GM11168 (cell line): ENCODE data around the gene PDCD6IP.

ENCODE experiments used
- in situ Hi-C: fragments of 300-500 bp; cut with MboI; formaldehyde crosslinking; loops from one replicate; pipeline ENCODE4 v1.12.0; 2022; ENCODE audit warnings: low sequenced_read_pairs; ENCODE audit not compliant: unreplicated experiment

PDCD6IP gene

DNA sequence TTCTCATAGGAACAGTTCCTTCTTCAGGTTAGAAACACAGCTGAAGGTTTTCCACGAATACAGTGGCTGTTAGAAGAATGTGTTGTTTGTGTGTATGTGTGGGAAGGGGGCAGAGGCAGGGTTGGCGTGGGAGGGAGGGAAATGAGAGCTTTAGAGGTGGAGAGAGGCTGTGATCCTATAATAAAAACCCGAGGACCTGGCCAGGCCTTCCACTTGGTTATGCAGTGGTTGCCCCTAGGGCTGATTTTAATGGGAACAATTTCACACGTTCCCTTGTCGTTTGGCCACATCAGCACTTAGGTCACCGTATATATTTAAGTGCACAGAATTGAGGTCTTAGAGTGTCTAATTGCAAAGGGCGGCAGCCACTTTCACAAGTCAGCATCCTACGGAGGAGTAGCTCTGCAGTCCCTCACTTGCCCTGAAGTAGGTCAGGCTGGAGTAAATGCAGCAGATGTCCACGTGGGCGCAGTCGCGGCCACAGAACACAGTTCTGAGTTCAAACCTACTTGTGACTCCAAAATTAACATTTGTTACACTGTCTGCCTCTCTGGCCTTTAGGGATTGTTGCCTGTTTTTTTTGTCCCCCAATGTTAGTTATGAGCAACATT lies 85.6 kb downstream of the PDCD6IP start:
- in situ Hi-C loops: loop anchor here (25.0 kb wide), 1 partner anchor 378 kb away; no protein-coding TSS in a partner anchor

- in situ Hi-C loops: loop anchor here (25.0 kb wide), 1 partner anchor 378 kb away; no protein-coding TSS in a partner anchor
Observed at GRCh38 chr3:33884701-33885100, 86.3 kb downstream of the PDCD6IP start.

DNA sequence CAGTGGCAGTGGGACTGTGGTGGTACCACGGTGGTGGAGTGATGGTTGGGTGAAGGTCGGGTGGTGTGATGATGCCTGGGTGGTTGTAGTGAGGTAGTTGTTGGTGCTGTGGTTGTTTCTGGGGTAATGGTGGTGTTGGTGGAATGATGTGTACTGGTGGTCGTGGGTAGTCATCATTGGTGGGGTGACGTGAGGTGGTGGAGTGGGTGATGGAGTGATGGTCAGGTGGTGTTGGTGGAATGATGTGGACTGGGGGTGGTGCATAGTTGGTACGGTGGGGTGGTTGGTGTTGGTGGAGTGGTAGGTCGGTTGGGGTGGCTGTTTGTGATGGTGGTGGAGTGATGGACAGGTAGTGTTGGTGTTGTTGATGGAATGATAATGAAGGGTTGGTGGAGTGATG lies 87.1 kb downstream of the PDCD6IP start:
- in situ Hi-C loops: loop anchor here (25.0 kb wide), 1 partner anchor 377 kb away; no protein-coding TSS in a partner anchor

GRCh38 chr3:33886015-33886414 lies 87.6 kb downstream of the PDCD6IP start:
- in situ Hi-C loops: loop anchor here (25.0 kb wide), 1 partner anchor 376 kb away; no protein-coding TSS in a partner anchor

GRCh38 chr3:33887478-33887877 lies 89.0 kb downstream of the PDCD6IP start:
- in situ Hi-C loops: loop anchor here (25.0 kb wide), 1 partner anchor 375 kb away; no protein-coding TSS in a partner anchor

DNA sequence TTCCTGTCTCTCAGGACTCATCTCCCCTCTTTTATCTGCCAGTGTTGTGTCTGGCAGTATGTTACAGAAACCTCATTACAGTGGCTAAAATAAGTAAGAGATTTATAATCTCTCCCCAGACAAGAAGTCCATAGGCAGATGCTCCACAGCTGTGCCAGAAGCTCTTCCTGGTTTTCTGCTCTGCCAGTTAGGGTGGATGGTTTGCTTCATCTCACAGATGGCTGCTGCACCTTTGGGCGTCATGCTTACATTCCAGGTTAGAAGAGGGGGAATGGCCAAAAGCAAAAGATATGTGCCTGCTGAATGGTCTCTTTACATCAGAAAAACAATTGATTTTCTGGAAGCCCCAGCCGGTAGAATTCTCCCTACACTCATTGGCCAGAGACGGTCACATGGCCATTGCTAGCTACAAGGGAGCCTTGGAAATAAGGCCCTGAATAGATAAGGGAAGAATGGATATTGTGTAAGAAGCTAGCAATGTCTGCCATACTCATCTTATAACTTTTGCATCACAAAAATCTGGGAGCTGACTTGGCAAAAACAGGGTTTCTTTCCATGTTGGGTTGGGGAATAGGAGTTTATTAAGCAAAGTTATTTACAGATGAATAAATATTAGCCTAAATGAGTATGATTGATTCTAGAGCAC lies 91.1 kb downstream of the PDCD6IP start:
- in situ Hi-C loops: loop anchor here (25.0 kb wide), 1 partner anchor 373 kb away; no protein-coding TSS in a partner anchor

DNA sequence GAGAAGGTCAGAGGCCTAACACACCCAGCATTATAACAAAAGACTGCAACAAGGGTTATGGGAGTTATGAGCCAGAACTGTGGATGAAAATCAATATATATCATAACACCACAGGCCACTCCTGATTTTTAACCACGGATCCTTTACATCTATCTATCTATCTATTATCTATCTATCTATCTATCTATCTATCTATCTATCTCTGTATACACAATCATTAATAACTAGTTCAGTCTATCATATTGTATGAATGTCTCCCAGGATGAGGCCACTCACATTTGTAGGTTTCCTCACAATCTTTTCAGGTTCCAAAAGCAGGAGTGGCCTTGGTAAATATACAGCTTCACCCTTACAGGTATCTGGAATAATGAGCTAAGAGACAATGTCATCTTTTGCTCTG lies 94.2 kb downstream of the PDCD6IP start:
- in situ Hi-C loops: loop anchor here (25.0 kb wide), 1 partner anchor 370 kb away; no protein-coding TSS in a partner anchor

- in situ Hi-C loops: loop anchor here (25.0 kb wide), 1 partner anchor 367 kb away; no protein-coding TSS in a partner anchor
Observed at GRCh38 chr3:33895658-33896057, 97.2 kb downstream of the PDCD6IP start.

DNA sequence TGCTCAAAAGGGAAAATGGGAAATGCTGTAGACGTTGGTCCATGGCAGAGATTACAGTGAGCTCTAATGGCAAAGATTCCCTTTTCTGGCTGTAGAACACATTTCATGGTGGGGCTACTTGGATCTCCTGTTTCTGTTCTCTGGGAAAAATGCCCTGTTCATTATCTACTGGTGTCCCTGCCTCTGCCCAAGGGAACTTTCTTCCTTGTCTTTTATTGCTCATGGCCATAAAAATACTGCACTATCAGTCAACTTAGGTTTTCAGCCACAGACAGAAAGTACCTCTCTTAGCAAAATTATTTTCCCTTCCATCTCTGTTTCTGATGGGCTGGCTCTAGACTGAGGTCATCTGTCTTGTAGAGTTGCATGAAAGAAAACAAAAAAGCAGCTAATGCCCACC lies 98.9 kb downstream of the PDCD6IP start:
- in situ Hi-C loops: loop anchor here (25.0 kb wide), 1 partner anchor 365 kb away; no protein-coding TSS in a partner anchor

DNA sequence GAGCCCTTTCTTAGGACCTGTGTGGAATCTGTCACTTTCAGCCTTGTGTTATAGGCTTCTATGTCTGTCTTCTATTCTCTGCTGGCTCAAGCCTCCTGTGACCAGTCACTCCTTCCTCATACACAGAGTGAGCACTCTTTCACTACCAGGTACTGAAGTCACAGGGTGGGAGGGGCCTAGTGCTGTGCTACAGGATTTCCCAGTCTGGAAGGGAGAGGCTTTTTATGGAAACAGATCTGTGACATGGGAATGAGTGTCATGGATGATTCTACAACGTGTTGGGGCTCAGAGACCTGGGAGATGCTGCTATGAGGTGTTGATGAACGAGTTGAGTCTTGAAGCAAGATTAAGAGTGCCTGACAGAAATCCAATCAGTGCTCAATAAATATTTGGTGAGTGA lies 100.5 kb downstream of the PDCD6IP start:
- in situ Hi-C loops: loop anchor here (25.0 kb wide), 1 partner anchor 363 kb away; no protein-coding TSS in a partner anchor

GRCh38 chr3:33900440-33900808 lies 102.0 kb downstream of the PDCD6IP start:
- in situ Hi-C loops: no loop called here

DNA sequence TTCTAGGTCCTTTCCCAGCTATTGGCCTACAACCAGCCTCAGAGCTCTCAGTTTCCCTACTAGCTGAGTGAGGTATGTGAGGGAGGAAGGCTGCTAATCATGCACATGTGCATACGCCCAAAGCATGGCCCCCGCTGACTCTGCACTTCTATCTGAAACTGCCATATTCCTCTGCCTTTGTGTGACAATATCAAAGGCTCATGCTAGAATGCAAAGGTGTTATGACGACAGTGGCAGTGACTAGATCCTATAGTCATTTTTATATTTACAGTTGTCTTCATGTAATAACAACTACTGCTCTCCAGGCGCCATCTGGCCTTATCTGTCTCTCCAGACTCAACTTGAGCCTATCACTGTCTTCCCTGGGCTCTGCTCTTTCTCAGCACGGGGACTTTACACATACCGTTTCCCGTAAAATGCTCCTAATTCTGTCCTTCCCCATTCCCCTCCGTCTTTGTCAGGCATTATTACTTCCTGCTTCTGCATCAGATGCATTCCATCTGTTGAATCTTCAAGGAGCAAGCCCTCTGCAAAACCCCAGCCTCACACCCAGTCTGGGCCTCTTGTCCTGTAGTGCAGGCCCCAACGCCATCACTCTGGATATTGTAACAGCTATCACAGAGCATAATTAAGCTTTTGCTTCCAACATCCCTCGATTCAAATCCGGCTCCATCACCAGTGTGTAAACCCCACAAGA lies 102.5 kb downstream of the PDCD6IP start:
- in situ Hi-C loops: no loop called here

GRCh38 chr3:33901862-33902563 lies 103.6 kb downstream of the PDCD6IP start:
- in situ Hi-C loops: no loop called here

DNA sequence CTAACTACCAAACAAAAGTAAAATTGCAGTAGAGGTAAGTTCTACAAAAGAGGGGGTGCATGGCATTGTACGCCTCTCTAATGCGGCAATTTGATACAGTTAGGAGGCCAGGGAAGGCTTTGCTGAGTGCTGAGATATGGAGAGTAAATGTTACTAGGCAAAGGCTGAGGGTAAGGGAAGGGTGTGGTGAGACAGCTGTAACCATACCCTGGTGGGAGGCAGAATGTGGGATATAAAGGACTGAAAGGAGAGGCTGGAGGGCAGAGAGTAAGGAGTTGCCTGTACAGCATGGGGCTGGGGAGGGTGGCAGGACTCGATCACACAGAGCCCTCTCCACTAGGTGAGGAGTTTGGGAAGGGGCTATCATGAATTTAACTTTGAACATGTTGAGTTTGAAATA lies 106.3 kb downstream of the PDCD6IP start:
- in situ Hi-C loops: no loop called here

DNA sequence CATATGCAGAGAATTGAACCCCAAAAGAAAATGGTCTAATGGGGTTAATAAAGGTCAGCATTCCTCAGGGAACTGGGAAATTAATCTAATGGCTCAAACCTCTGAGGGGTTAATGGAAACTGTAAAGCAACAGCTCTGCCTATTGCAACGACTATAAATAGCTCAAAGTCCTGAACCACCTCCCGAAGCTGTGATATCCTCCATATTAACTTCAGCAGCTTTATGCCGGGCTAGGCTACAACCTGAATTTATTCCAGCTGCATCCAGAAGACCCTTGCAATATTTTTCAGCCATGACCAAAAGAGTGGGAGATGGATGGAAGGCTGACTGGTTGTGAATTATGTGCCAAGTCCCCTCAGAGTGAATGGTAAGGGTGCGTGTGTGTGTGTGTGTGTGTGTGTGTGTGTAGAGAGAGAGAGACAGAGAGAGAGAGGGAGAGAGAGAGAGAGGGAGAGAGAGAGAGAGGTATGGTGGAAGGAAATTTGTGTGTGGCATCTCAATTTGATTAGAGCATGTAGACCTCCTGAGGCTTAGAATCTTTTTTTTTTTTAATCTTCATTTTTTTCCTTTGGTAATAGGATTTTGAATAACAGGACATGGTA lies 109.9 kb downstream of the PDCD6IP start:
- in situ Hi-C loops: no loop called here

GRCh38 chr3:33909547-33909946 lies 111.1 kb downstream of the PDCD6IP start:
- in situ Hi-C loops: no loop called here

GRCh38 chr3:33910031-33910430 lies 111.6 kb downstream of the PDCD6IP start:
- in situ Hi-C loops: no loop called here

GRCh38 chr3:33911525-33912322 lies 113.3 kb downstream of the PDCD6IP start:
- in situ Hi-C loops: no loop called here

DNA sequence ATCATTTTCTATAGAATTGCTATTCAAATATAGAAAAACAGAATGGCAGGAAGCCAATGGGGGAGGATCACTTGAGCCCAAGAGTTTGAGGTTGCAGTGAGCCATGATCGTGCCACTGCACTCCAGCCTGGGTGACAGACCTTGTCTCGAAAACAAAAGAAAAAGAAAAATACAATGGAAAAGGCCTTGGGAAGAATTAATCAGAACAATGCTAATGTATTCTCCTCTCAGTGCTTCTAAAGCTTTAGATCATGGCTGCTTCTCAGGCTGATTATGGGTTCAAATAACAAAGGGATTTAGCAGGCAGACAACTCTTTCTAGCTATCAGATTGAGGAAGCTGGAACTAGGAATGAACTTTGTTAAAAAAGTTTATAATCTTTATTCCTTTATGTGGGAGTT lies 115.8 kb downstream of the PDCD6IP start:
- in situ Hi-C loops: no loop called here
